Lung (tissue), 12 donors: ENCODE measurements around the gene PSMA5. TPM values are rescaled to one million over a fixed set of nuclear protein-coding genes. Genes with fewer than 3 reads are reported as not detected.
A peak's percentile ranks its signal among the peaks of the same experiment; 100 is the strongest.

Source experiments
- ATAC-seq: fragments of 200-7000 bp; cut with Tn5 transposase; one replicate; pipeline ENCODE4 v1.9.1; 2020; ENCODE audit warnings: moderate number of reproducible peaks; ENCODE audit not compliant: insufficient read depth, low FRiP score
- DNase-seq, 3 donors: peaks; one replicate each; pipeline ENCODE4 v3.0.0-alpha.2; 2013 to 2017
- H3K27ac ChIP-seq, 2 donors: one replicate each; pipeline ENCODE4 v1.5.1; 2013; ENCODE audit warnings: mild to moderate bottlenecking in 2 of 2, moderate library complexity in 2 of 2, control low read depth in 1 of 2, inconsistent platforms in 1 of 2, low read depth in 1 of 2, low read length in 1 of 2
- H3K27me3 ChIP-seq, 3 donors: one replicate each; pipeline ENCODE4 v1.5.1; 2013; ENCODE audit warnings: low read length in 2 of 3; ENCODE audit not compliant: control insufficient read depth in 3 of 3, insufficient read depth in 3 of 3
- H3K36me3 ChIP-seq, 4 donors: one replicate each; pipeline ENCODE4 v1.5.1; 2013; ENCODE audit warnings: low read length in 4 of 4, mild to moderate bottlenecking in 1 of 4, moderate library complexity in 1 of 4; ENCODE audit not compliant: control insufficient read depth in 4 of 4, insufficient read depth in 4 of 4
- H3K4me1 ChIP-seq, 5 donors: one replicate each; pipeline ENCODE4 v1.5.1; 2013; ENCODE audit warnings: low read length in 5 of 5, mild to moderate bottlenecking in 2 of 5, moderate library complexity in 1 of 5; ENCODE audit not compliant: control insufficient read depth in 5 of 5, insufficient read depth in 5 of 5
- H3K4me3 ChIP-seq: one replicate; pipeline ENCODE4 v1.5.1; 2013; ENCODE audit warnings: mild to moderate bottlenecking, control low read depth, moderate library complexity
- H3K9ac ChIP-seq, 2 donors: one replicate each; pipeline ENCODE4 v1.5.1; 2013; ENCODE audit warnings: low read length in 2 of 2, control low read depth in 1 of 2; ENCODE audit not compliant: insufficient read depth in 1 of 2
- H3K9me3 ChIP-seq, 4 donors: one replicate each; pipeline ENCODE4 v1.5.1; 2013; ENCODE audit warnings: low read length in 3 of 4, mild to moderate bottlenecking in 1 of 4, moderate library complexity in 1 of 4; ENCODE audit not compliant: control insufficient read depth in 4 of 4, insufficient read depth in 3 of 4
- CTCF ChIP-seq: IDR thresholded peaks from 2 replicates; pipeline ENCODE4 v1.5.1; 2012; ENCODE audit warnings: mild to moderate bottlenecking; ENCODE audit errors: control extremely low read depth, extremely low read depth
- WGBS, 2 donors: extraction: QIAGEN DNeasy Blood & Tissue Kit; methylation state at CpG; one replicate each; pipeline ENCODE4 v1.1.7; 2013; 5-methylcytosine and 5-hydroxymethylcytosine counted together
- polyA plus RNA-seq, 2 donors: library from polyadenylated mRNA; stranded (reverse); fragments of 200-250 nt; gene quantifications; one replicate each; pipeline ENCODE4 v1.2.1, GENCODE V29; 2013
- total RNA-seq, 2 donors: library from RNA; depleted of rRNA in 1 of 2; stranded (reverse); fragments of >200 nt in 1 of 2; gene quantifications; one replicate each; pipeline ENCODE4 v1.2.1, GENCODE V29; 2014 to 2021
- donor health status: control.
- donor health status: control.
- donor health status: Bipolar disorder and iron deficiency.
- donor health status: healthy.
- donor health status: DM: yes; HTN: yes; CAD: no.

PSMA5 gene
- total and polyA plus RNA-seq, 4 donors = 33.8 to 93.0 (median 71.8) TPM

GRCh38 chr1:109383087-109383779 lies 43.0 kb downstream of the PSMA5 start:
- Histone ChIP-seq H3K36me3 (no peaks in the 10 kb centered on the region), H3K27ac (peak overlapping the region in 1 of 2 donors; percentile 82), H3K9ac (no peak overlapping the region), H3K4me1 (peaks cover 0 to 33% (median 7%) of the 10 kb centered on the region in 5 donors), H3K27me3 (no peaks in the 10 kb centered on the region), H3K4me3 (no peak overlapping the region), H3K9me3 (no peaks in the 10 kb centered on the region)
- WGBS, 2 donors = 61 to 79% methylated on average over 2 of the region's 2 CpGs
- TF ChIP-seq CTCF = no peak
- DNase-seq = no peak
- ATAC-seq = peak; percentile 74

- no peaks in the 10 kb centered on the region for H3K27me3 ChIP-seq
- DNase-seq (no peak), ATAC-seq (no peak)
- H3K9ac ChIP-seq = no peak overlapping the region
- TF ChIP-seq CTCF = no peak
- 89 to 94% methylated on average over 2 of the region's 2 CpGs for WGBS, 2 donors
- H3K9me3 ChIP-seq = no peaks in the 10 kb centered on the region
- peak overlapping the region in 1 of 2 donors; percentile 43 for H3K27ac ChIP-seq
- H3K36me3 ChIP-seq = no peaks in the 10 kb centered on the region
- H3K4me1 ChIP-seq = peaks cover 0 to 30% (median 7%) of the 10 kb centered on the region in 5 donors
- no peak overlapping the region for H3K4me3 ChIP-seq
These were observed 44.7 kb downstream of the PSMA5 start for GRCh38 chr1:109381573-109381972.

GRCh38 chr1:109379907-109380306 lies 46.3 kb downstream of the PSMA5 start:
- Histone ChIP-seq H3K36me3 (no peaks in the 10 kb centered on the region), H3K27ac (no peak overlapping the region), H3K4me1 (peaks cover 0 to 19% (median 3%) of the 10 kb centered on the region in 5 donors), H3K4me3 (no peak overlapping the region), H3K27me3 (no peaks in the 10 kb centered on the region), H3K9ac (no peak overlapping the region), H3K9me3 (no peaks in the 10 kb centered on the region)
- ATAC-seq (no peak), DNase-seq (no peak)
- no peak for TF ChIP-seq CTCF
- 96 to 97% methylated on average over 3 of the region's 3 CpGs for WGBS, 2 donors
